Keratinocyte (primary cell): ENCODE data around the gene NPLOC4.

Experiments used
- EZH2 ChIP-seq: IDR thresholded peaks from one replicate; pipeline ENCODE4 v1.6.1; 2012; ENCODE audit warnings: inconsistent platforms, mild to moderate bottlenecking, low read length, moderate library complexity
- TF ChIP-seq, protein P1 (sequence below), 3 experiments: IDR thresholded peaks in 1 of 3; conservative IDR thresholded peaks in 1 of 3; optimal IDR thresholded peaks in 1 of 3; 2 replicates in 2 of 3; 3 replicates in 1 of 3; pipeline versions ENCODE3 to v1.5.1; 2011; ENCODE audit warnings: low read length in 3 of 3, mild to moderate bottlenecking in 3 of 3, moderate library complexity in 2 of 3, control low read depth in 1 of 3, inconsistent platforms in 1 of 3; ENCODE audit not compliant: insufficient read depth in 2 of 3; ENCODE audit errors: extremely low read depth in 1 of 3

DNA sequence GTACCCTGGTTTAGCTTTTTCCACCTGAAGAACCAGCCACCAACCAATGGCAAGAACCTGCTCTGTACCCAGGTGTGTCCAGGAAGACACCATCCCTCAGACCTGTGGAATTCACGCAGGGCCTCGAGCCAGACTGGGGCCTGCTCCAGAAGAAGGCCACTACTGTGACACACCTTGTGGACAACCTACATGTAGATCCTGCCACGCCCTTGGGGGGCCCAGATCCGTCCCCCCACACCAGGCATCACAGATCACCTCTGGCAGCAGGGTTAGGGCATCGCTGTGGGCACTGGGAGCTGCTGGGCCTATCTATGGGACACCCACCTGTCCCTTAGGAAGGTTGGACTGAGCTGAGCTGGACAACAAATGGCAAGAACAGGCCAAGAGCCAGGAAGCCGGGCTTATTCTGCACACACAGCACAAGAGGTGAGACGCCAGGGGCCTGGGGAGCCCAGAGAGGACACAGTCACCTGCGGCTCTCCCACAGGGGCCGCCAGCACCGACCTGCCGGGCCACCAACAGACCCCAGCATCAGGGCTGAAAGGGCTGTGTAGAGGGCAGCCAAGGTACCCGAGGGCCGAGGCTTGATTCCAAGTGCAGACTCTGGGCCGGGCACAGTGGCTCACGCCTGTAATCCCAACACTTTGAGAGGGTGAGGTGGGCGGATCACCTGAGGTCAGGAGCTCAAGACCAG lies 92.5 kb downstream of the NPLOC4 start:
- no peak for TF ChIP-seq EZH2
- TF ChIP-seq, protein P1, sequence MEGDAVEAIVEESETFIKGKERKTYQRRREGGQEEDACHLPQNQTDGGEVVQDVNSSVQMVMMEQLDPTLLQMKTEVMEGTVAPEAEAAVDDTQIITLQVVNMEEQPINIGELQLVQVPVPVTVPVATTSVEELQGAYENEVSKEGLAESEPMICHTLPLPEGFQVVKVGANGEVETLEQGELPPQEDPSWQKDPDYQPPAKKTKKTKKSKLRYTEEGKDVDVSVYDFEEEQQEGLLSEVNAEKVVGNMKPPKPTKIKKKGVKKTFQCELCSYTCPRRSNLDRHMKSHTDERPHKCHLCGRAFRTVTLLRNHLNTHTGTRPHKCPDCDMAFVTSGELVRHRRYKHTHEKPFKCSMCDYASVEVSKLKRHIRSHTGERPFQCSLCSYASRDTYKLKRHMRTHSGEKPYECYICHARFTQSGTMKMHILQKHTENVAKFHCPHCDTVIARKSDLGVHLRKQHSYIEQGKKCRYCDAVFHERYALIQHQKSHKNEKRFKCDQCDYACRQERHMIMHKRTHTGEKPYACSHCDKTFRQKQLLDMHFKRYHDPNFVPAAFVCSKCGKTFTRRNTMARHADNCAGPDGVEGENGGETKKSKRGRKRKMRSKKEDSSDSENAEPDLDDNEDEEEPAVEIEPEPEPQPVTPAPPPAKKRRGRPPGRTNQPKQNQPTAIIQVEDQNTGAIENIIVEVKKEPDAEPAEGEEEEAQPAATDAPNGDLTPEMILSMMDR (optimal IDR thresholded peaks at IDR 0.05 in 1 of 3, IDR thresholded peaks at IDR 0.05 in 1 of 3, conservative IDR thresholded peaks at IDR 0.05 in 1 of 3; ENCODE audit: extremely low read depth in 1 of 3, insufficient read depth in 2 of 3, low read length in 3 of 3): no peak
